Hepatocyte (in vitro differentiated cells): ENCODE results near the gene NTF3. TPM values are rescaled to one million over a fixed set of nuclear protein-coding genes. Genes with fewer than 3 reads are reported as not detected.

Experiments
- DNase-seq: peaks from one replicate; pipeline ENCODE4 v3.0.0-alpha.2; 2016; ENCODE audit warnings: low spot score
- H2AFZ ChIP-seq: fragments of 200-600 bp; sonication (generic); 2 replicates; pipeline ENCODE4 v1.6.0; 2016; ENCODE audit warnings: antibody characterized with exemption, mild to moderate bottlenecking
- H3K27ac ChIP-seq: fragments of 200-600 bp; sonication (generic); 2 replicates; pipeline ENCODE4 v1.5.1; 2016; ENCODE audit warnings: mild to moderate bottlenecking
- H3K27me3 ChIP-seq: fragments of 200-600 bp; sonication (generic); 2 replicates; pipeline ENCODE4 v1.6.1; 2016
- H3K36me3 ChIP-seq: fragments of 200-600 bp; sonication (generic); replicated peaks from 2 replicates; pipeline ENCODE4 v1.5.1; 2016; ENCODE audit warnings: low read depth; ENCODE audit not compliant: insufficient read depth
- H3K4me1 ChIP-seq: fragments of 200-600 bp; sonication (generic); 2 replicates; pipeline ENCODE4 v1.5.1; 2016; ENCODE audit warnings: mild to moderate bottlenecking, moderate library complexity; ENCODE audit not compliant: insufficient read depth
- H3K4me2 ChIP-seq: fragments of 200-600 bp; sonication (generic); 2 replicates; pipeline ENCODE4 v1.6.0; 2016
- H3K4me3 ChIP-seq: fragments of 200-600 bp; sonication (generic); 2 replicates; pipeline ENCODE4 v1.5.1; 2016; ENCODE audit warnings: mild to moderate bottlenecking
- H3K79me2 ChIP-seq: fragments of 200-600 bp; sonication (generic); 2 replicates; pipeline ENCODE4 v1.6.0; 2017; ENCODE audit warnings: mild to moderate bottlenecking
- H3K9me2 ChIP-seq: fragments of 200-600 bp; sonication (generic); replicated peaks from 2 replicates; pipeline ENCODE4 v1.6.0; 2017; ENCODE audit warnings: mild to moderate bottlenecking; ENCODE audit not compliant: insufficient read depth
- H3K9me3 ChIP-seq: fragments of 200-600 bp; sonication (generic); 2 replicates; pipeline ENCODE4 v1.5.1; 2016; ENCODE audit warnings: low read depth, mild to moderate bottlenecking
- H4K20me1 ChIP-seq: fragments of 200-600 bp; sonication (generic); 2 replicates; pipeline ENCODE4 v1.6.0; 2016; ENCODE audit warnings: mild to moderate bottlenecking; ENCODE audit not compliant: insufficient read depth, poor library complexity, severe bottlenecking
- EZH2 ChIP-seq: fragments of 200-600 bp; sonication (generic); IDR thresholded peaks from 2 replicates; pipeline ENCODE4 v1.6.1; 2016; ENCODE audit warnings: antibody characterized with exemption, mild to moderate bottlenecking, borderline replicate concordance
- EZH2phosphoT487 ChIP-seq: fragments of 200-600 bp; sonication (generic); IDR thresholded peaks from one replicate; pipeline ENCODE4 v1.6.1; 2018; ENCODE audit warnings: antibody characterized with exemption, mild to moderate bottlenecking, low read depth, moderate library complexity; ENCODE audit not compliant: unreplicated experiment, severe bottlenecking
- WGBS: methylation state at CpG from one replicate; pipeline ENCODE4 v1.1.6; 2016; ENCODE audit warnings: low lambda C conversion rate; ENCODE audit errors: missing lambda C conversion rate; 5-methylcytosine and 5-hydroxymethylcytosine counted together
- polyA plus RNA-seq: library from polyadenylated mRNA; unstranded; fragments of >200 nt; fragmentation: Nextera tagmentation; extraction: Ambion mirVana; gene quantifications from 2 replicates; pipeline ENCODE4 v1.2.1, GENCODE V29; 2016
- total RNA-seq: library from RNA; depleted of rRNA; stranded (reverse); fragments of >200 nt; gene quantifications from 2 replicates; pipeline ENCODE4 v1.2.3, GENCODE V29; 2014
- TF ChIP-seq, protein P1 (sequence below): fragments of 200-600 bp; sonication (generic); IDR thresholded peaks from 2 replicates; pipeline ENCODE4 v1.5.1; 2016; ENCODE audit warnings: antibody characterized with exemption, mild to moderate bottlenecking; ENCODE audit not compliant: poor library complexity

Gene NTF3
- total and polyA plus RNA-seq, 2 experiments from 2014 or later, result 5.0 to 7.1 TPM

DNA sequence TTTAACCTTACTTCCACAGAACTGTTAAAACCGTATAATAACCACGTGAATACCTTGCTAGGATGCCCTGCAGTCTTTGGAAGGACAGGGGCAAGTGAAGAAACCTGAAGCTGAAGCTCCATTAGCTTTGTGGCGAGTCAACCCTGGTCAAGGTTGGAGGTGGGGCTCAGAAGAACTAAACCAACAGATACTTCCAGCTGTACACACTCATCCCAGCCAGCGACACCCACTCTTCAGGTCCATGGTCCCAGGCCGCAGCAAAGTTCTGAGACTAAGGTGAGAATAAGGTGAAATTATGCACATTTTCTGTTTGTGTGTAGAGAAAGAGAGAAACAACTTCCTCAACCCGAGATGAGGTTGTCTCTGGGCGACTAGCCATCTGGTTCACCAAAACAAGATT is 77.6 kb downstream of the NTF3 start:
- 95% methylated on average over 7 of the region's 7 CpGs for WGBS
- TF ChIP-seq, protein P1, sequence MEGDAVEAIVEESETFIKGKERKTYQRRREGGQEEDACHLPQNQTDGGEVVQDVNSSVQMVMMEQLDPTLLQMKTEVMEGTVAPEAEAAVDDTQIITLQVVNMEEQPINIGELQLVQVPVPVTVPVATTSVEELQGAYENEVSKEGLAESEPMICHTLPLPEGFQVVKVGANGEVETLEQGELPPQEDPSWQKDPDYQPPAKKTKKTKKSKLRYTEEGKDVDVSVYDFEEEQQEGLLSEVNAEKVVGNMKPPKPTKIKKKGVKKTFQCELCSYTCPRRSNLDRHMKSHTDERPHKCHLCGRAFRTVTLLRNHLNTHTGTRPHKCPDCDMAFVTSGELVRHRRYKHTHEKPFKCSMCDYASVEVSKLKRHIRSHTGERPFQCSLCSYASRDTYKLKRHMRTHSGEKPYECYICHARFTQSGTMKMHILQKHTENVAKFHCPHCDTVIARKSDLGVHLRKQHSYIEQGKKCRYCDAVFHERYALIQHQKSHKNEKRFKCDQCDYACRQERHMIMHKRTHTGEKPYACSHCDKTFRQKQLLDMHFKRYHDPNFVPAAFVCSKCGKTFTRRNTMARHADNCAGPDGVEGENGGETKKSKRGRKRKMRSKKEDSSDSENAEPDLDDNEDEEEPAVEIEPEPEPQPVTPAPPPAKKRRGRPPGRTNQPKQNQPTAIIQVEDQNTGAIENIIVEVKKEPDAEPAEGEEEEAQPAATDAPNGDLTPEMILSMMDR, result no peak
- no peaks in the 10 kb centered on the region for H3K9me3 ChIP-seq

GRCh38 chr12:5510251-5510805 is 78.4 kb downstream of the NTF3 start:
- DNase-seq, result no peak
- Histone ChIP-seq H3K36me3 (no peaks in the 10 kb centered on the region), H3K9me2 (no peaks in the 10 kb centered on the region), H3K27ac (no peak overlapping the region), H3K27me3 (no peaks in the 10 kb centered on the region), H2AFZ (no peak overlapping the region), H4K20me1 (no peaks in the 10 kb centered on the region), H3K9me3 (no peaks in the 10 kb centered on the region), H3K4me2 (no peak overlapping the region), H3K79me2 (no peaks in the 10 kb centered on the region), H3K4me1 (no peaks in the 10 kb centered on the region), H3K4me3 (no peak overlapping the region)
- 87% methylated on average over 9 of the region's 9 CpGs for WGBS
- TF ChIP-seq EZH2 (no peak), EZH2phosphoT487 (no peak)
- TF ChIP-seq, protein P1, result no peak

More for the DNA sequence above, 77.6 kb downstream of the NTF3 start:
- no peak overlapping the region for H3K4me3 ChIP-seq
- DNase-seq, result no peak
- H3K9me2 ChIP-seq, result no peaks in the 10 kb centered on the region
- no peak overlapping the region for H3K4me2 ChIP-seq
- no peaks in the 10 kb centered on the region for H3K4me1 ChIP-seq
- H3K79me2 ChIP-seq, result no peaks in the 10 kb centered on the region
- no peak overlapping the region for H2AFZ ChIP-seq
- no peaks in the 10 kb centered on the region for H4K20me1 ChIP-seq
- no peaks in the 10 kb centered on the region for H3K36me3 ChIP-seq
- H3K27me3 ChIP-seq, result no peaks in the 10 kb centered on the region
- no peak overlapping the region for H3K27ac ChIP-seq

GRCh38 chr12:5511256-5511643 is 79.3 kb downstream of the NTF3 start:
- no peak for TF ChIP-seq EZH2phosphoT487
- no peak for TF ChIP-seq EZH2
- TF ChIP-seq, protein P1, result no peak
- 71% methylated on average over 6 of the region's 6 CpGs for WGBS
- Histone ChIP-seq H3K4me2 (no peak overlapping the region), H4K20me1 (no peaks in the 10 kb centered on the region), H3K9me3 (no peaks in the 10 kb centered on the region), H3K79me2 (no peaks in the 10 kb centered on the region), H3K9me2 (no peaks in the 10 kb centered on the region), H3K36me3 (no peaks in the 10 kb centered on the region), H2AFZ (no peak overlapping the region), H3K27me3 (no peaks in the 10 kb centered on the region), H3K4me1 (peaks cover 6% of the 10 kb centered on the region), H3K27ac (no peak overlapping the region), H3K4me3 (no peak overlapping the region)
- DNase-seq, result no peak
